PC-3 (cell line): Measurements from ENCODE around the gene USP48.
"Not testable (repeated sequence)": the region's sequence is repeated elsewhere in the genome, so short reads cannot be mapped to it uniquely, and the experiment has no call there.

Source experiments
- CTCF ChIP-seq: fragments of 300-600 bp; sonication (generic); conservative IDR thresholded peaks from 2 replicates; pipeline ENCODE4 v1.5.1; 2017; ENCODE audit warnings: antibody characterized with exemption, low read depth, mild to moderate bottlenecking, low read length
- EZH2 ChIP-seq: fragments of 300-600 bp; sonication (generic); IDR thresholded peaks from one replicate; pipeline ENCODE4 v1.6.1; 2017; ENCODE audit warnings: antibody characterized with exemption, mild to moderate bottlenecking, low read length; ENCODE audit not compliant: unreplicated experiment
- EZH2phosphoT487 ChIP-seq: fragments of 300-600 bp; sonication (generic); IDR thresholded peaks from 2 replicates; pipeline ENCODE4 v1.6.1; 2018; ENCODE audit warnings: mild to moderate bottlenecking, antibody characterized with exemption, low read length, borderline replicate concordance

GRCh38 chr1:21771672-21772071 lies 11.3 kb downstream of the USP48 start:
- TF ChIP-seq CTCF, EZH2phosphoT487, EZH2: not testable (repeated sequence)
